Activated naive CD4-positive, alpha-beta T cell treated with anti-CD3 and anti-CD28 coated beads, Interleukin-2, amount 50 U/mL, for 72 hours (primary cell): ENCODE measurements around the gene CBS. TPM values are rescaled to one million over a fixed set of nuclear protein-coding genes. Genes with fewer than 3 reads are reported as not detected.
"Not testable (repeated sequence)": the region's sequence is repeated elsewhere in the genome, so short reads cannot be mapped to it uniquely, and the experiment has no call there.

Source experiments
- ATAC-seq, 2 donors: fragments of 150-1000 bp; cut with Tn5 transposase; 2 replicates each; pipeline ENCODE4 v1.10.0; 2021; ENCODE audit warnings: mild to moderate bottlenecking in 2 of 2, moderate library complexity in 2 of 2
- DNase-seq, 2 donors: peaks; one replicate each; pipeline ENCODE4 v3.0.0; 2021 to 2022; ENCODE audit warnings: low spot score in 2 of 2
- H3K27ac Mint-ChIP-seq, 2 donors: one replicate each; pipeline ENCODE4 v1.8.0; 2022; ENCODE audit warnings: mild to moderate bottlenecking in 2 of 2, mixed read lengths in 2 of 2
- H3K36me3 Mint-ChIP-seq, 2 donors: one replicate each; pipeline ENCODE4 v1.8.0; 2022; ENCODE audit warnings: mixed read lengths in 2 of 2
- H3K9me3 Mint-ChIP-seq, 2 donors: one replicate each; pipeline ENCODE4 v1.8.0; 2022; ENCODE audit warnings: mixed read lengths in 2 of 2
- total RNA-seq, 2 donors: library from RNA; stranded (reverse); gene quantifications; one replicate each; pipeline ENCODE4 v1.2.3, GENCODE V29; 2022

Gene CBS
- total RNA-seq, 2 donors from 2014 or later, result 13.9 to 72.8 TPM

GRCh38 chr21:43016728-43017127 lies 58.9 kb downstream of the CBS start:
- DNase-seq, result no peak
- Mint-ChIP-seq H3K9me3 (no peaks in the 10 kb centered on the region), H3K36me3 (peaks cover 0 to 2% of the 10 kb centered on the region in 2 donors), H3K27ac (peak overlapping the region in 1 of 2 donors; percentile 40)
- no peak for ATAC-seq

GRCh38 chr21:43015906-43016540 lies 59.6 kb downstream of the CBS start:
- no peak for ATAC-seq
- Mint-ChIP-seq H3K36me3 (peaks cover 0 to 8% of the 10 kb centered on the region in 2 donors), H3K27ac (peak overlapping the region in 1 of 2 donors; percentile 40), H3K9me3 (no peaks in the 10 kb centered on the region)
- DNase-seq, result no peak

DNA sequence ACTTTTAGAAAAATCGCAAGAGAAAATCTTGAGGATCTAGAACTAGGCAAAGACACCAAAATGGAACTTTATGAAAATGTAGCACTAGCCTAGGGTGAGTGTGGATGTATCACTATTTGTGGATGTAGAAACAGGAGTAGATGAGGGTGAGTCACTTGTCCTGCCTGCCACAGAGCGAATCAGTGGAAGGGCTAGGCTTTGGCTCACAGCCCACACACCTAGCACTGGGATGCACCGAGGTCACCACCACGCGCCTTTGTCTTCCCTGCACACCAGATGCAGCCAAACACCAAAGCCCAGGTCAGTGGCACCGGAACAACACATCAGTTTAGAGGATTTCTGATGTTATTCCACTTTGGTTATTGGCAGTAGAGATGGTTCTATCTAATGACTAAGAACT lies 63.0 kb downstream of the CBS start:
- no peaks in the 10 kb centered on the region for H3K9me3 Mint-ChIP-seq
- ATAC-seq, result peak; percentile 53 to 93
- peaks cover 0 to 8% of the 10 kb centered on the region in 2 donors for H3K36me3 Mint-ChIP-seq
- no peak for DNase-seq
- no peak overlapping the region for H3K27ac Mint-ChIP-seq

DNA sequence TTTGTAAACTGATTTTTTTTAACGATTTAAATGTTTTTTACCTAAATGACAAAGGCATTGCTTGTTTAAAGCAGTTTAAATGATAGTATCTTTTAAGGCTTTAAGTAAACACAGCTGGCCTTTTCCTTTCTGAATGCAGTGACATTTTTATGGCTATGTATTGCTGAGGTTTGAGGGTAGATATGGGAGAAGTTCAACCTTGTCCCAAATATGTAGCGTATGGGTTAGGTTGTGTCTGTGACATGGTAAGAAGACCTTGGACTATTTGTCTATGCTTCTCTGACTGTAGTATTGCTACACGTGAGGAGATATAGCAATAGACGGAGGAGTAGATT lies 68.8 kb downstream of the CBS start:
- peaks cover 0 to 7% of the 10 kb centered on the region in 2 donors for H3K36me3 Mint-ChIP-seq
- ATAC-seq, result no peak
- H3K27ac Mint-ChIP-seq, result no peak overlapping the region
- H3K9me3 Mint-ChIP-seq, result no peaks in the 10 kb centered on the region
- no peak for DNase-seq

GRCh38 chr21:43006051-43006873 lies 69.4 kb downstream of the CBS start:
- H3K27ac Mint-ChIP-seq, H3K9me3 Mint-ChIP-seq, H3K36me3 Mint-ChIP-seq, DNase-seq, ATAC-seq: not testable (repeated sequence)

DNA sequence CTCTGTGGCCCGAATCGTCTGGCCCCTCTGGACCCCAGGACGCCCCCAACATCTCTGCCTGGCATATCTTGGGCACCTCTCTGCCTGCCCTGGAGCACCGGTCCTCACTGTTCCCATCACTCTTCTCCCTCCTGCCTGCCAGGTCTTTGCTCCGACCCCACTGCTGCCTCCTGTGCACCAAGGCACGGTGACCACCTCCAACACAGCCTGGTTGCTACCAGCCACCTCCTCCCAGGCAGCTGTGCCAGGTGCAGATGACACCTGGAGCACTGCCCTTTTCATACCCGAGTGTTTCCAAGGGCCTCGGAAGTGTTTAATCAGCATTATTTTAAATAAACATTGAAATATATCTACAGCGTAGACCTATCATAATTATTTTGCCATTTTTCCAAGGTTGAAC lies 70.0 kb downstream of the CBS start:
- Mint-ChIP-seq H3K36me3 (peaks cover 0 to 9% of the 10 kb centered on the region in 2 donors), H3K9me3 (peaks cover 0 to 3% of the 10 kb centered on the region in 2 donors), H3K27ac (peak overlapping the region in 1 of 2 donors; percentile 72)
- DNase-seq (no peak), ATAC-seq (no peak)

GRCh38 chr21:43004926-43005325 lies 70.7 kb downstream of the CBS start:
- no peak for DNase-seq
- peaks cover 4 to 16% of the 10 kb centered on the region in 2 donors for H3K36me3 Mint-ChIP-seq
- ATAC-seq, result no peak
- no peak overlapping the region for H3K27ac Mint-ChIP-seq
- H3K9me3 Mint-ChIP-seq, result peaks cover 4 to 10% of the 10 kb centered on the region in 2 donors

Other genes starting within 250 kb of the CBS start
- gene WDR4, start 196.3 kb downstream of the CBS start, total RNA-seq, result 10 to 100 TPM; 25.6 to 38.7 TPM
- gene NDUFV3, start 182.5 kb downstream of the CBS start, total RNA-seq, result 10 to 100 TPM; 25.3 to 25.7 TPM
- 1 to 10 TPM in 1 of 2 donors, under 1 TPM in 1; 0.18 to 2.7 TPM for gene ERVH48-1, start 150.2 kb downstream of the CBS start, total RNA-seq
- gene PKNOX1, start 101.3 kb downstream of the CBS start, total RNA-seq, result 10 to 100 TPM; 16.0 to 20.2 TPM
- 10 to 100 TPM; 27.5 to 33.7 TPM for gene U2AF1, start 31.7 kb upstream of the CBS start, total RNA-seq
- not detected for gene CRYAA, start 93.2 kb upstream of the CBS start, total RNA-seq